HFFc6 (cell line): Measurements from ENCODE around the gene TMEM232. TPM values are rescaled to one million over a fixed set of nuclear protein-coding genes. Genes with fewer than 3 reads are reported as not detected.

ENCODE experiments used
- DNase-seq: peaks from one replicate; pipeline ENCODE4 v3.0.0-alpha.2; 2018
- H3K27ac Mint-ChIP-seq: 2 replicates; pipeline ENCODE4 v1.8.0; 2020; ENCODE audit warnings: mild to moderate bottlenecking, mixed read lengths
- H3K27me3 Mint-ChIP-seq: 2 replicates; pipeline ENCODE4 v1.8.0; 2021; ENCODE audit warnings: mild to moderate bottlenecking, moderate library complexity, mixed read lengths; ENCODE audit not compliant: insufficient read depth
- H3K36me3 Mint-ChIP-seq: 2 replicates; pipeline ENCODE4 v1.8.0; 2021; ENCODE audit warnings: low read depth, mixed read lengths
- H3K4me1 Mint-ChIP-seq: 2 replicates; pipeline ENCODE4 v1.8.0; 2020; ENCODE audit warnings: low read depth, mixed read lengths
- H3K4me3 Mint-ChIP-seq: 2 replicates; pipeline ENCODE4 v1.8.0; 2020; ENCODE audit warnings: mild to moderate bottlenecking, moderate library complexity, mixed read lengths
- H3K9me3 Mint-ChIP-seq: 2 replicates; pipeline ENCODE4 v1.8.0; 2020; ENCODE audit warnings: mild to moderate bottlenecking, mixed read lengths
- CTCF ChIP-seq: fragments of 200-600 bp; sonication (generic); IDR thresholded peaks from 2 replicates; pipeline ENCODE4 v1.5.0; 2021; ENCODE audit warnings: antibody characterized with exemption, mild to moderate bottlenecking
- total RNA-seq, 6 experiments: library from RNA; stranded (reverse); fragmentation: NEBNext Ultra II Directional; extraction: Animal tissue kit (Norgen Biotek cat#: 25700); gene quantifications; 2 replicates in 1 of 6; 3 replicates in 5 of 6; pipeline ENCODE4 v1.2.3, GENCODE V29; 2021

The TMEM232 gene
- total RNA-seq, 6 experiments from 2014 or later, result 0.36 to 1.3 (median 1.0) TPM

- H3K4me1 Mint-ChIP-seq, result no peaks in the 10 kb centered on the region
- no peak for DNase-seq
- H3K4me3 Mint-ChIP-seq, result no peak overlapping the region
- H3K27me3 Mint-ChIP-seq, result no peaks in the 10 kb centered on the region; the same call in 1 of the 2 replicates
- no peaks in the 10 kb centered on the region for H3K9me3 Mint-ChIP-seq
- no peak overlapping the region for H3K27ac Mint-ChIP-seq
- TF ChIP-seq CTCF, result no peak
- H3K36me3 Mint-ChIP-seq, result no peaks in the 10 kb centered on the region
Observed at GRCh38 chr5:110631236-110631635, 95.2 kb downstream of the TMEM232 start.

- Mint-ChIP-seq H3K36me3 (no peaks in the 10 kb centered on the region), H3K9me3 (no peaks in the 10 kb centered on the region), H3K4me3 (no peak overlapping the region), H3K4me1 (no peaks in the 10 kb centered on the region), H3K27me3 (no peaks in the 10 kb centered on the region; the same call in 1 of the 2 replicates), H3K27ac (no peak overlapping the region)
- DNase-seq, result no peak
- no peak for TF ChIP-seq CTCF
Observed at GRCh38 chr5:110630350-110630749, 96.1 kb downstream of the TMEM232 start.

- no peaks in the 10 kb centered on the region for H3K36me3 Mint-ChIP-seq
- H3K27ac Mint-ChIP-seq, result no peak overlapping the region
- no peak overlapping the region for H3K4me3 Mint-ChIP-seq
- TF ChIP-seq CTCF, result peak; percentile 84
- no peaks in the 10 kb centered on the region for H3K9me3 Mint-ChIP-seq
- H3K4me1 Mint-ChIP-seq, result peaks cover 10% of the 10 kb centered on the region; the same call in 1 of the 2 replicates
- peak; percentile 13 for DNase-seq
- no peaks in the 10 kb centered on the region for H3K27me3 Mint-ChIP-seq
Observed at GRCh38 chr5:110625376-110625999, 101.0 kb downstream of the TMEM232 start.

GRCh38 chr5:110623874-110624273 is 102.6 kb downstream of the TMEM232 start:
- no peak for TF ChIP-seq CTCF
- Mint-ChIP-seq H3K36me3 (no peaks in the 10 kb centered on the region), H3K27me3 (no peaks in the 10 kb centered on the region), H3K4me3 (no peak overlapping the region), H3K9me3 (no peaks in the 10 kb centered on the region), H3K27ac (no peak overlapping the region), H3K4me1 (peaks cover 10% of the 10 kb centered on the region; the same call in 1 of the 2 replicates)
- DNase-seq, result no peak

- H3K27ac Mint-ChIP-seq, result no peak overlapping the region
- DNase-seq, result no peak
- no peak overlapping the region for H3K4me3 Mint-ChIP-seq
- no peak for TF ChIP-seq CTCF
- H3K27me3 Mint-ChIP-seq, result no peaks in the 10 kb centered on the region
- peaks cover 4% of the 10 kb centered on the region; the same call in 1 of the 2 replicates for H3K4me1 Mint-ChIP-seq
- H3K36me3 Mint-ChIP-seq, result no peaks in the 10 kb centered on the region
- 0 out of 2 replicates have a peak, but pooled peaks cover 4% of the 10 kb centered on the region for H3K9me3 Mint-ChIP-seq
Observed at GRCh38 chr5:110618941-110619340, 107.5 kb downstream of the TMEM232 start.
